PC-3 (cell line): ENCODE measurements around the gene UBE2F.

Source experiments
- CTCF ChIP-seq: fragments of 300-600 bp; sonication (generic); conservative IDR thresholded peaks from 2 replicates; pipeline ENCODE4 v1.5.1; 2017; ENCODE audit warnings: antibody characterized with exemption, low read depth, mild to moderate bottlenecking, low read length
- EZH2 ChIP-seq: fragments of 300-600 bp; sonication (generic); IDR thresholded peaks from one replicate; pipeline ENCODE4 v1.6.1; 2017; ENCODE audit warnings: antibody characterized with exemption, mild to moderate bottlenecking, low read length; ENCODE audit not compliant: unreplicated experiment
- EZH2phosphoT487 ChIP-seq: fragments of 300-600 bp; sonication (generic); IDR thresholded peaks from 2 replicates; pipeline ENCODE4 v1.6.1; 2018; ENCODE audit warnings: mild to moderate bottlenecking, antibody characterized with exemption, low read length, borderline replicate concordance

DNA sequence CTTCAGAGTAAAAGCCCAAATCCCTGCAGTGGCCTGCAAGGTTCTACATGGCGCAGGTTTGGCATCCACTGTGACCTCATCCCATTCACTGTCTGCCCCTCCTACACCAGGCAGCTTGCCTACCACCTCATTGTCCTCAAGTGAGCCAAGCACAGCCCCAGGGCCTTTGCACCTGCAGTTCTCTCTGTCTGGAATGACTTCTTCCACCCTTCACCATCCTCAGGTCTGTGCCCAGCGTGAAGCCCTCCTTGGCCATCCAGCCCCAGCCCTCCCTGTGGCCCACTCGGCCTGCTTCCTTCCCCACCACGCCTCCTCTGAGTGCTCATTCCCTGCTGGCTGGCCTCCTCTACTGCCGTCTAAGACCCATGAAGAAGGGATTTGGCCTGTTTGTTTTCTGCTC, 32.6 kb upstream of the UBE2F start:
- TF ChIP-seq CTCF, result no peak
- TF ChIP-seq EZH2, result no peak
- TF ChIP-seq EZH2phosphoT487, result no peak
